Esophagus muscularis mucosa (tissue), 3 donors: Measurements from ENCODE around the gene FXR1.

ENCODE experiments used
- POLR2AphosphoS5 ChIP-seq, 2 donors: sonication (generic); formaldehyde crosslinking; IDR thresholded peaks; one replicate each; pipeline ENCODE4 v1.6.1; 2017; ENCODE audit warnings: antibody characterized with exemption in 2 of 2
- TF ChIP-seq, protein P1 (sequence below), 3 experiments: fragments of 200-600 bp in 2 of 3; fragments of 450-650 bp in 1 of 3; sonication (generic) in 2 of 3; IDR thresholded peaks; one replicate each; pipeline ENCODE4 v1.5.1; 2017 to 2019; ENCODE audit warnings: antibody characterized with exemption in 3 of 3, mild to moderate bottlenecking in 2 of 3, moderate library complexity in 1 of 3

DNA sequence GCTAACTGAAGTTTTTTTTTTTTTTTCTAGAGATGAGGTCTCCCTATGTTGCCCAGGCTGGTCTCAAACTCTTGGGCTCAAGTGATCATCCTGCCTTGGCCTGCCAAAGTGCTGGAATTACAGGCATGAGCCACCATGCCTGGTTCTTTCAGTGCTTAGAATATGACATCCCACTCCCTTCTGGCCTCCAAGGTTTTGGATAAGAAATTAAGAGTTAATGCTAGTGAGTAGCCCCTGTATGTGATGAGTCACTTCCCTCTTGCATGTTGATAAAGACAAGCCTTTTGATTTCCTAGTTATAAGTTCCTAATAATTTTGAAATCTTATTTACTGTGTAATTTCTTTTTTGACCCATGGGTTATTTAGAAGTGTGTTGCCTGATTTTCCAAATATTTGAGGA lies 112.7 kb downstream of the FXR1 start:
- TF ChIP-seq, protein P1, sequence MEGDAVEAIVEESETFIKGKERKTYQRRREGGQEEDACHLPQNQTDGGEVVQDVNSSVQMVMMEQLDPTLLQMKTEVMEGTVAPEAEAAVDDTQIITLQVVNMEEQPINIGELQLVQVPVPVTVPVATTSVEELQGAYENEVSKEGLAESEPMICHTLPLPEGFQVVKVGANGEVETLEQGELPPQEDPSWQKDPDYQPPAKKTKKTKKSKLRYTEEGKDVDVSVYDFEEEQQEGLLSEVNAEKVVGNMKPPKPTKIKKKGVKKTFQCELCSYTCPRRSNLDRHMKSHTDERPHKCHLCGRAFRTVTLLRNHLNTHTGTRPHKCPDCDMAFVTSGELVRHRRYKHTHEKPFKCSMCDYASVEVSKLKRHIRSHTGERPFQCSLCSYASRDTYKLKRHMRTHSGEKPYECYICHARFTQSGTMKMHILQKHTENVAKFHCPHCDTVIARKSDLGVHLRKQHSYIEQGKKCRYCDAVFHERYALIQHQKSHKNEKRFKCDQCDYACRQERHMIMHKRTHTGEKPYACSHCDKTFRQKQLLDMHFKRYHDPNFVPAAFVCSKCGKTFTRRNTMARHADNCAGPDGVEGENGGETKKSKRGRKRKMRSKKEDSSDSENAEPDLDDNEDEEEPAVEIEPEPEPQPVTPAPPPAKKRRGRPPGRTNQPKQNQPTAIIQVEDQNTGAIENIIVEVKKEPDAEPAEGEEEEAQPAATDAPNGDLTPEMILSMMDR (IDR thresholded peaks at IDR 0.05): no peak
- no peak for TF ChIP-seq POLR2AphosphoS5 (IDR thresholded peaks at IDR 0.05)
